SK-N-SH treated with all-trans-retinoic acid at 6 μM for 48 hours (cell line): ENCODE data around the gene CALN1.

Experiments used
- ATAC-seq: fragments of 200-7000 bp; cut with Tn5 transposase; 3 replicates; pipeline ENCODE4 v1.9.1; 2020; ENCODE audit warnings: mild to moderate bottlenecking, moderate library complexity
- BACH2 ChIP-seq: fragments of 250-450 bp; sonication (Bioruptor Pico); IDR thresholded peaks from 2 replicates; pipeline ENCODE4 v1.9.0; 2021; ENCODE audit warnings: mild to moderate bottlenecking, borderline replicate concordance
- CREB5 ChIP-seq: fragments of 250-450 bp; sonication (Bioruptor Pico); IDR thresholded peaks from 2 replicates; pipeline ENCODE4 v1.5.1; 2020; ENCODE audit warnings: low read depth, mild to moderate bottlenecking, moderate library complexity
- CSDC2 ChIP-seq: fragments of 250-450 bp; sonication (Bioruptor Pico); IDR thresholded peaks from 2 replicates; pipeline ENCODE4 v1.5.0; 2020; ENCODE audit warnings: mild to moderate bottlenecking, moderate library complexity
- CSRNP3 ChIP-seq: fragments of 250-450 bp; sonication (Bioruptor Pico); IDR thresholded peaks from 2 replicates; pipeline ENCODE4 v1.5.1; 2021; ENCODE audit warnings: mild to moderate bottlenecking, moderate library complexity
- ESRRG ChIP-seq: fragments of 250-450 bp; sonication (Bioruptor Pico); IDR thresholded peaks from 2 replicates; pipeline ENCODE4 v1.6.1; 2021; ENCODE audit warnings: mild to moderate bottlenecking
- GLIS3 ChIP-seq: fragments of 250-450 bp; sonication (Bioruptor Pico); IDR thresholded peaks from 2 replicates; pipeline ENCODE4 v1.5.0; 2020; ENCODE audit warnings: mild to moderate bottlenecking, moderate library complexity
- ISL1 ChIP-seq: fragments of 250-450 bp; sonication (Bioruptor Pico); IDR thresholded peaks from 2 replicates; pipeline ENCODE4 v2.1.2; 2022; ENCODE audit warnings: mild to moderate bottlenecking, moderate library complexity
- OSR1 ChIP-seq: fragments of 250-450 bp; sonication (Bioruptor Pico); IDR thresholded peaks from 2 replicates; pipeline ENCODE4 v1.8.0; 2022; ENCODE audit warnings: moderate library complexity, mild to moderate bottlenecking, inconsistent platforms
- PATZ1 ChIP-seq: fragments of 250-450 bp; sonication (Bioruptor Pico); IDR thresholded peaks from 2 replicates; pipeline ENCODE4 v1.8.0; 2020; ENCODE audit warnings: mild to moderate bottlenecking, moderate library complexity, borderline replicate concordance
- PPARA ChIP-seq: fragments of 250-450 bp; sonication (Bioruptor Pico); IDR thresholded peaks from 2 replicates; pipeline ENCODE4 v1.5.0; 2020; ENCODE audit warnings: mild to moderate bottlenecking, borderline replicate concordance
- RARB ChIP-seq: fragments of 250-450 bp; sonication (Bioruptor Pico); IDR thresholded peaks from 2 replicates; pipeline ENCODE4 v1.8.0; 2021; ENCODE audit warnings: mild to moderate bottlenecking, moderate library complexity
- TCF4 ChIP-seq: fragments of 250-450 bp; sonication (Bioruptor Pico); IDR thresholded peaks from 2 replicates; pipeline ENCODE4 v1.8.0; 2021; ENCODE audit warnings: mild to moderate bottlenecking, moderate library complexity, borderline replicate concordance
- TOX ChIP-seq: fragments of 250-450 bp; sonication (Bioruptor Pico); IDR thresholded peaks from 2 replicates; pipeline ENCODE4 v1.8.0; 2021; ENCODE audit warnings: mild to moderate bottlenecking, moderate library complexity, borderline replicate concordance
- TSHZ2 ChIP-seq: fragments of 250-450 bp; sonication (Bioruptor Pico); IDR thresholded peaks from 2 replicates; pipeline ENCODE4 v1.5.0; 2020; ENCODE audit warnings: mild to moderate bottlenecking, moderate library complexity
- ZC3H10 ChIP-seq: fragments of 250-450 bp; sonication (Bioruptor Pico); IDR thresholded peaks from 2 replicates; pipeline ENCODE4 v1.5.1; 2021; ENCODE audit warnings: mild to moderate bottlenecking, moderate library complexity
- ZFP3 ChIP-seq: fragments of 250-450 bp; sonication (Bioruptor Pico); IDR thresholded peaks from 2 replicates; pipeline ENCODE4 v1.5.0; 2020; ENCODE audit warnings: mild to moderate bottlenecking, moderate library complexity
- ZFP30 ChIP-seq: fragments of 450-650 bp; formaldehyde crosslinking; IDR thresholded peaks from 2 replicates; pipeline ENCODE4 v1.5.0; 2022; ENCODE audit warnings: mild to moderate bottlenecking, moderate library complexity
- ZNF565 ChIP-seq: fragments of 450-650 bp; formaldehyde crosslinking; conservative IDR thresholded peaks from 2 replicates; pipeline ENCODE4 v1.5.0; 2020; ENCODE audit warnings: low read depth, mild to moderate bottlenecking, moderate library complexity
- ZNF70 ChIP-seq: fragments of 450-650 bp; formaldehyde crosslinking; IDR thresholded peaks from 2 replicates; pipeline ENCODE4 v1.5.0; 2020; ENCODE audit warnings: mild to moderate bottlenecking, moderate library complexity
- TF ChIP-seq, protein P1 (sequence below): fragments of 250-450 bp; sonication (Bioruptor Pico); IDR thresholded peaks from 2 replicates; pipeline ENCODE4 v1.8.0; 2021; ENCODE audit warnings: low read depth, mild to moderate bottlenecking, moderate library complexity, borderline replicate concordance

CALN1 gene

DNA sequence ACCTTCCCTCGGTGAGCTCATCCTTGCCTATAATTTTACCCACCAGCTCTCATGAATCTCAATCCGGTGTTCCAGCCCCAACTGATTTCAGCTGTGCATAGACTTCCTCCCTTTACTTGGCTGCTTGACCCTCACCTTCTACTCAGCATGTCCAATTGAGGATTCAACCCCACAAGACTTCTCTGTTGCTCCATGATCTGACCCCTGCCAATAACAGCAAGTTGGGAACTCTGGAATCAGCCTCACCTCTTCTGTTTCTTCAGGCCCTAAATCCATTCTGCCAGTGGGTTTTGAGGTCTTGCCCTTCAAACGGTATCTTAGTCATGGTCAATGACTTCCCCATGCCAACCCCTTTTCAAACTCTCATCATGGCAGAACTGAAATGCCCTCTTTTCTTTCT is 390.4 kb downstream of the CALN1 start:
- no peak for ATAC-seq
- TF ChIP-seq, protein P1, sequence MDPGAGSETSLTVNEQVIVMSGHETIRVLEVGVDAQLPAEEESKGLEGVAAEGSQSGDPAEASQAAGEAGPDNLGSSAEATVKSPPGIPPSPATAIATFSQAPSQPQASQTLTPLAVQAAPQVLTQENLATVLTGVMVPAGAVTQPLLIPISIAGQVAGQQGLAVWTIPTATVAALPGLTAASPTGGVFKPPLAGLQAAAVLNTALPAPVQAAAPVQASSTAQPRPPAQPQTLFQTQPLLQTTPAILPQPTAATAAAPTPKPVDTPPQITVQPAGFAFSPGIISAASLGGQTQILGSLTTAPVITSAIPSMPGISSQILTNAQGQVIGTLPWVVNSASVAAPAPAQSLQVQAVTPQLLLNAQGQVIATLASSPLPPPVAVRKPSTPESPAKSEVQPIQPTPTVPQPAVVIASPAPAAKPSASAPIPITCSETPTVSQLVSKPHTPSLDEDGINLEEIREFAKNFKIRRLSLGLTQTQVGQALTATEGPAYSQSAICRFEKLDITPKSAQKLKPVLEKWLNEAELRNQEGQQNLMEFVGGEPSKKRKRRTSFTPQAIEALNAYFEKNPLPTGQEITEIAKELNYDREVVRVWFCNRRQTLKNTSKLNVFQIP (CRISPR knock-in tag), result no peak
- TF ChIP-seq CREB5, result no peak
- no peak for TF ChIP-seq CSDC2 (CRISPR knock-in tag)
- no peak for TF ChIP-seq ESRRG (CRISPR knock-in tag)
- no peak for TF ChIP-seq TOX (CRISPR knock-in tag)
- TF ChIP-seq GLIS3, result no peak
- no peak for TF ChIP-seq CSRNP3 (CRISPR knock-in tag)
- TF ChIP-seq PATZ1, result no peak
- no peak for TF ChIP-seq BACH2 (CRISPR knock-in tag)
- TF ChIP-seq PPARA (CRISPR knock-in tag), result no peak
- TF ChIP-seq ZNF70 (CRISPR knock-in tag), result no peak

DNA sequence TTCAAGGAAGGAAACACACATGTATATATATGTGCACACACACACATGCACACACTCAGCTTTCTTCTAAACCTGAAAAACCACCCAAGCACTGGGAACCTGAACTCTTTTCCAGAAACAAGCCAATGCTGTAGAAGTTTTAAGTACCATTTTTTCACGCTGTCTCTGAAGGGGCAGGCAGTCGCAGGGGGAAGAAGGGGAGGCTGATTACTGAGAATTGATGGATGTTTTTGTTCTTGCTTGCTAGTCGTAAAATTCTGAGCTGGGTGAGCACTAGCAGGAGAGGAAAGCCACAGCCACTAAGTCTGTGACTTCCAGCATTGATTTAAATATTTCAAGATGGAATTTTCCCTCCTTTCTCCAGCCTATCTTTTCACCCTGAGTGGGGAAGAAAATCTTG is 391.8 kb downstream of the CALN1 start:
- TF ChIP-seq CSRNP3 (CRISPR knock-in tag) (no peak), ESRRG (CRISPR knock-in tag) (no peak), ZNF565 (CRISPR knock-in tag) (no peak), OSR1 (CRISPR knock-in tag) (no peak), TSHZ2 (CRISPR knock-in tag) (no peak), ZFP3 (CRISPR knock-in tag) (no peak), TCF4 (CRISPR knock-in tag) (no peak)
- no peak for ATAC-seq

GRCh38 chr7:72019436-72019835 is 392.7 kb downstream of the CALN1 start:
- TF ChIP-seq ZC3H10 (CRISPR knock-in tag) (no peak), RARB (no peak), CREB5 (no peak), PATZ1 (no peak), ISL1 (no peak), ZNF565 (CRISPR knock-in tag) (no peak), ZFP30 (CRISPR knock-in tag) (no peak), BACH2 (CRISPR knock-in tag) (no peak), ZFP3 (CRISPR knock-in tag) (no peak), TOX (CRISPR knock-in tag) (no peak)
- TF ChIP-seq, protein P1 (CRISPR knock-in tag), result no peak
- TF ChIP-seq, all 23 proteins: peak for 0
- ATAC-seq, result no peak
